Activated CD4-positive, CD25-positive, alpha-beta regulatory T cell treated with anti-CD3 and anti-CD28 coated beads, Interleukin-2, amount 50 U/mL, for 24 hours (primary cell): ENCODE results near the gene CCBE1.
"Not testable (repeated sequence)": the region's sequence is repeated elsewhere in the genome, so short reads cannot be mapped to it uniquely, and the experiment has no call there.

Source experiments
- ATAC-seq, 2 donors: fragments of 150-1000 bp; cut with Tn5 transposase; one replicate each; pipeline ENCODE4 v1.10.0; 2021; ENCODE audit warnings: mild to moderate bottlenecking in 1 of 2, moderate library complexity in 1 of 2

Gene CCBE1

GRCh38 chr18:59675346-59675745 is 21.9 kb downstream of the CCBE1 start:
- ATAC-seq: no peak

- no peak for ATAC-seq
Measured at GRCh38 chr18:59674903-59675270, 22.3 kb downstream of the CCBE1 start.

GRCh38 chr18:59674186-59674902 is 22.9 kb downstream of the CCBE1 start:
- no peak for ATAC-seq

- ATAC-seq: no peak
Measured at GRCh38 chr18:59672235-59672711, 24.9 kb downstream of the CCBE1 start.

- no peak for ATAC-seq
Measured at GRCh38 chr18:59671551-59671950, 25.7 kb downstream of the CCBE1 start.

GRCh38 chr18:59669872-59670657 is 27.2 kb downstream of the CCBE1 start:
- no peak for ATAC-seq

GRCh38 chr18:59667488-59667887 is 29.7 kb downstream of the CCBE1 start:
- no peak for ATAC-seq

- not testable (repeated sequence) for ATAC-seq
Measured at GRCh38 chr18:59666007-59666402, 31.2 kb downstream of the CCBE1 start.

GRCh38 chr18:59665057-59666006 is 31.9 kb downstream of the CCBE1 start:
- ATAC-seq: no peak

- ATAC-seq: no peak
Measured at GRCh38 chr18:59664329-59664728, 32.9 kb downstream of the CCBE1 start.

GRCh38 chr18:59663096-59663495 is 34.1 kb downstream of the CCBE1 start:
- no peak for ATAC-seq

GRCh38 chr18:59661891-59662701 is 35.1 kb downstream of the CCBE1 start:
- ATAC-seq: no peak

- no peak for ATAC-seq
Measured at GRCh38 chr18:59660786-59661743, 36.2 kb downstream of the CCBE1 start.

GRCh38 chr18:59660366-59660765 is 36.9 kb downstream of the CCBE1 start:
- ATAC-seq: no peak

GRCh38 chr18:59659508-59660170 is 37.6 kb downstream of the CCBE1 start:
- no peak for ATAC-seq

GRCh38 chr18:59658941-59659340 is 38.3 kb downstream of the CCBE1 start:
- no peak for ATAC-seq

GRCh38 chr18:59657012-59657411 is 40.2 kb downstream of the CCBE1 start:
- no peak for ATAC-seq

GRCh38 chr18:59656373-59656887 is 40.8 kb downstream of the CCBE1 start:
- ATAC-seq: no peak

- no peak for ATAC-seq
Measured at GRCh38 chr18:59655676-59656075, 41.5 kb downstream of the CCBE1 start.

GRCh38 chr18:59651071-59651470 is 46.2 kb downstream of the CCBE1 start:
- ATAC-seq: no peak
